ENCODE measurements around the gene NR1D2. TPM values are rescaled to one million over a fixed set of nuclear protein-coding genes. Genes with fewer than 3 reads are reported as not detected.

Gene NR1D2
- total and polyA plus RNA-seq, 2 of the 13 experiments (the other 11 are each of a cell fraction or from before 2014, with no cell fraction given) = 5.3 to 8.1 TPM

GRCh38 chr3:23916886-23917678, 28.0 kb upstream of the NR1D2 start, which contains the start of the genes NKIRAS1 and RPL15 (continued):
- peak; percentile 63; the same call in 1 of the 2 replicates for TF ChIP-seq ZNF512 (CRISPR knock-in tag; IDR thresholded peaks at IDR 0.05)
- TF ChIP-seq ZNF616 (CRISPR knock-in tag; IDR thresholded peaks at IDR 0.05; ENCODE audit: low read depth) = no peak; the same call in 1 of the 2 replicates
- peak; percentile 57; the same call in 1 of the 2 replicates for TF ChIP-seq ZHX2 (IDR thresholded peaks at IDR 0.05; ENCODE audit: low read depth)
- peak; percentile 48; the same call in 1 of the 2 replicates for TF ChIP-seq ZHX2 (CRISPR knock-in tag; IDR thresholded peaks at IDR 0.05; ENCODE audit: borderline replicate concordance)
- peak; percentile 73 for TF ChIP-seq TGIF2 (CRISPR knock-in tag; IDR thresholded peaks at IDR 0.05)
- TF ChIP-seq UBTF (CRISPR knock-in tag; IDR thresholded peaks at IDR 0.05) = peak; percentile 82
- TF ChIP-seq YY1 (IDR thresholded peaks at IDR 0.05; ENCODE audit: insufficient read depth, insufficient replicate concordance, low read depth, low read length) = peak; percentile 88
- no peak for TF ChIP-seq PCBP2 (optimal IDR thresholded peaks at IDR 0.05; ENCODE audit: low read depth, low read length, poor library complexity, severe bottlenecking)
- TF ChIP-seq PRMT3 (CRISPR knock-in tag; IDR thresholded peaks at IDR 0.05; ENCODE audit: borderline replicate concordance, low read depth) = no peak
- TF ChIP-seq CHD2 (IDR thresholded peaks at IDR 0.05; ENCODE audit: low read depth, low read length) = peak; percentile 83
- TF ChIP-seq ZNF850 (CRISPR knock-in tag; conservative IDR thresholded peaks at IDR 0.05) = no peak
- TF ChIP-seq GRHL1 (CRISPR knock-in tag; conservative IDR thresholded peaks at IDR 0.05) = no peak
- TF ChIP-seq PTBP1 (IDR thresholded peaks at IDR 0.05; ENCODE audit: low read depth, low read length, poor library complexity, severe bottlenecking) = no peak
- no peak for TF ChIP-seq ZEB1 (IDR thresholded peaks at IDR 0.05; ENCODE audit: insufficient replicate concordance, low read depth)
- TF ChIP-seq IRX3 (CRISPR knock-in tag; IDR thresholded peaks at IDR 0.05; ENCODE audit: borderline replicate concordance, low read depth) = no peak
- TF ChIP-seq TSC22D2 (CRISPR knock-in tag; IDR thresholded peaks at IDR 0.05; ENCODE audit: borderline replicate concordance) = peak; percentile 37; the same call in 1 of the 2 replicates

Measured in HepG2 (cell line).